Stimulated activated CD8-positive, alpha-beta memory T cell treated with anti-CD3 and anti-CD28 coated beads, Interleukin-2, amount 100 ng/mL, for 1 hour (primary cell): ENCODE results near the gene GTF2H1.
A peak's percentile ranks its signal among the peaks of the same experiment; 100 is the strongest.

ENCODE experiments used
- DNase-seq, 2 donors: peaks; one replicate each; pipeline ENCODE4 v3.0.0-alpha.2; 2020; ENCODE audit warnings: low read depth in 2 of 2

The GTF2H1 gene

DNA sequence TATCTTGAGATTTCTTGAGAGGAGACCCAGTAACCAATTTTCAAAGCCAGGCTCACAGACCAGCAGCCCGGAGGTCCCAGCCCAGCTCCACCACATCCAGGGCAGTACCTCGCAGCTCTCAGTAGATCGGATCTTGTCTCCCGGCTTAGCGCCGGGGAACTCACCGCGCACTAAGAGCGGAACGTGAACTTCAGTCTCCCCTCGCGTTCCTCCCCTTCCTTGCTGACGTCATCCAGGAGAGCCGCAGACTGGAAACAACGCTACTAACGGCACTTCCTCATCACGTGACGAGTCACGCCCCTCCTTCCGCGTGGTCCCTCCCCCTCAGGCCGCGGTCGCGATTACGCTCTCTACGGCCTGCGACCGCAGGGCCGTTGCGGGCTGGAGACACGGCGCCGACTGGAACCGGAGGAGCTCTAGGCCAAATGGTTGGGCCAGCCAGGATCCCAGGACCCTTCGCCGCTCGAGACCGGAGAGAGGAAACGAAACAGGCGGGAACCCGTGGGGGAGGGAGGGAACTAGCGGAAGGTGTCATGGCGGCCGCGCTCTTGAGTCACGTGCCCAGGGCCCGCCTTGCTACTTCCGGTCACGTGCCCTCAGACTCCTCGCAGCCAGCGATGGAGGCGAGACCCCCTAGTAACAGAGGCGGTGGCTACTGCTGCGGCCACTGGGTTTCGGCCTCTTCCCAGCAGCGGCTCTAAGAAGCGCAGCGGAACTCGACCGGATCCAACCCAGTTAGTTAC lies at the start of gene GTF2H1, which contains the start of gene HPS5:
GTF2H1 (plus strand) TSS at position 599 of the 743 bp plus-strand sequence. CDS start 10,508 bp downstream, outside the sequence.
HPS5 (minus strand) TSS at position 172 of the 743 bp plus-strand sequence. CDS start 4,282 bp downstream, outside the sequence.
- peak; percentile 89 to 91 for DNase-seq

DNA sequence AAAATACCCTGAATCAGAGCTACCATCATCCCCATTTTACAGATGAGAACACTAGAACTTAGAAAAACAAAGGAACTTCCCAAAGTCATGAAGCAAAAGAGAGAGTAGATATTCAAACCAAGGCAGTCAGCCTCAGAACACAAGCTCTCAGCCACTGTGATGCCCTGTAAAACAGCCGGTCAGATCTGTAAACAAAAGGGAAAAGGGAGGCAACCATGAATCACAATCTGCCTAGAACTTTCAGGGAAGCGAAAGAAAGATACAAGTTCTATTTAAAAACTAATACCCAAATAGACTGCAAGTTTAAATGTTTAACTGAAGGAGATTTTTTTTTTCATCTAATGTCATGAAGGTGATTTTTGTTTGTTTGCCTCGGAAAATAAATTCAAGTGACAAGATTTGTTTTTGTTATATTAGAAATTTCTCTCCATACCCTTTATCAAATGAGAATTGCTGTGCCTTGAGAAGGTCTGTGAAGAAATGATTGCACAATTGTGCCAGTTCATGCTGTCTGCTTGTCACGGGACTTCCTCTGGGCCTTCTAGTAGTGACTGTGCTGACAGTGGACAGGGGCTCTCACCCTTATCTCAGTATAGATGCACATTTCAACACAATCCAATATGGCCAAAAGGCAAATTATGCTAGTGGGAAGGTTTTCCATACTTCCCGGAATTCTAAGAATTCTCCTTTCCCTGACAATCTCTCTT lies 44.6 kb upstream of the GTF2H1 start:
- DNase-seq, result no peak

DNA sequence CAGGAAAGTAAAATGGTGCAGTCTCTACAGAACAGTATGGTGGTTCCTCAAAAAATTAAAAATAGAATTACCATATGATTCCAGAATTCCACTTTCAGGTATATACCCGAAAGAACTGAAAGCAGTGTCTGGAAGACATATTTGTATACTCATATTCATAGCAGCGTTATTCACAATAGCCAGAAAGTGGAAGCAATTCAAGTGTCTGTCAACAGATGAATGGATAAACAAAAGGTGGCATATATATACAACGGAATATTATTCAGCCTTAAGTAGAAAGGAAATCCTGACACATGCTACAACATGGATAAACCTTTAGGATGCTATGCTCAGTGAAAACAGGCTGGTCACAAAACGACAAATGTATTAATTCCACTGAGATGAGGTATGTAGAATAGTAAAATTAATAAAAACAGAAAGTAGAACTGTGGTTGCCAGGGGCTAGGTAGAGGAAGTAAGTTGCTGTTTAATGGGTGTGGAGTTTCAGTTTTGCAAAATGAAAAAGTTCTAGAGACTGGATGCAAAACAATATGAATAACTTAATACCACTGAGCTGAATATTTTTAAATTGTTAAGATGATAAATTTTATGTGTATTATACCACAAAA lies 41.8 kb upstream of the GTF2H1 start:
- DNase-seq, result no peak

DNA sequence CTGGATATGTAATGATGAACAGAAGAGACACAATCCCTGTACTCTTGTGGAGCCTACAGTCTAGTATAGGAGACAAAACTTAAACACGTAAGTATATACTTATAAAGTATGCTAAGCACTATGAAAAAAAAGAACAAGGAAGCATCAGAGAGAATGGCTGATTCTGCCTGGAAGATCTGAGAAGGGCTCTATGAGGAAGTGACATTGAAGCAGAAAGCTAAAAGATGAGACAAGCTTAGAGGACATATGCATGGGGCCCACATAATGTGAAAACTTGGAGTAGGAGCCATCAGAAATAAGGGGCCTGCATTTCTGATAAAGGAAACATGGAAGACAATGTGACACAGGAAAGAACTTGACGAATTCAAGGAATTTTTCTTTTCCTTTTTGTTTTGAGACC lies 39.7 kb upstream of the GTF2H1 start:
- no peak for DNase-seq

DNA sequence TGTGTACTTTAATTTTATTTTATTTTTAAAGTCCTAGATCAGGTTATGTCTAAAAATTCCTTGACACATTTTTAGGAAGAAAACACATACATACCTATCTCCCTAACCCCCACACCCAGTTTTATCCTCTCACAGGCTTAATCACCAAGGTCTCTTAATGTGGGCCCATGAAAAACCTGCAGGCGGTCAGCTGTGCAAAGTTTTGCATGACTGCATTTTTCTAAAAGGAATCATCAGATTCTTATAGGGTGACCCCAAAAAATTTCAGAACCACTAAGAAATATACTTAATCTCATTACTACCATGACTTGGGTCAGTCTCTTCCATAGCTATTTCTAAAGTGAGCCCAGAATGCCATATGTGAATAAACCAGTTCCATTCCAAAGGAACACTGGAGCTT lies 36.5 kb upstream of the GTF2H1 start:
- no peak for DNase-seq

DNA sequence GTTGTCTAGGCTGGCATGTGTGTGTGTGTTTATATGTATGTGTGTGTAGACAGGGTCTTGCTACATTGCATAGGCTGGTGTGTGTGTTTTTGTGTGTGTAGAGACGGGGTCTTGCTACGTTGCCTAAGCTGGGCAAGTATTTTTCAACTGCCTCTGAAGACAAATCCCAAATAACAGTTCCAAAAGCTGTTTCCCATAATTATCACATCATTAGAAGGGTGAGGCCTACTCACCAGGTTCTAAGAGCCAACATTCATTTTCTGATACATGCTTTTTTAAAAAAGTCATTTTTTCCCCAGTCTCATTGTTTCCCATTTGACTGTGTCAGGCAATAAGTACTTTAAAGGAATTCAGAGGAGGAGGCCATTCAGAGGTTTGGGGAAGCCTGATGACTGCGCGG lies 33.5 kb upstream of the GTF2H1 start:
- DNase-seq, result no peak

DNA sequence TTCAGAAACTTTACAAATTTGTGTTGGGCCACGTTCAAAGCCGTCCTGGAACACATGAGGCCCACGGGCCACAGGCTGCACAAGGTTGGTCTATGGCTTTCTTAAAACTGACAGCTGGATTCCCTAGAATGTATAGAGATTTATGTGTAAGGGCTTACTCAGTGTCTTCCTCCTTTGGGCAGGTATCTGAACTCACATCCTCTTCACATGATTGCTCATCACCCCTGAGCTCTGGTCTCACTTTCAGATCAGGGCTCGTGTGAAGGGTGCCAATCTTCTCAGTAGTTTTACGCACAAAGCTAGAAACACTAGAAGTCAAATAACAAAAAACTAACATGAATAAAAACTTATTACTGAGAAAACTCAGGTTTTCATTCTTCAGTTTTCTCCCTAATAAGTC lies 27.5 kb upstream of the GTF2H1 start:
- DNase-seq, result no peak

DNA sequence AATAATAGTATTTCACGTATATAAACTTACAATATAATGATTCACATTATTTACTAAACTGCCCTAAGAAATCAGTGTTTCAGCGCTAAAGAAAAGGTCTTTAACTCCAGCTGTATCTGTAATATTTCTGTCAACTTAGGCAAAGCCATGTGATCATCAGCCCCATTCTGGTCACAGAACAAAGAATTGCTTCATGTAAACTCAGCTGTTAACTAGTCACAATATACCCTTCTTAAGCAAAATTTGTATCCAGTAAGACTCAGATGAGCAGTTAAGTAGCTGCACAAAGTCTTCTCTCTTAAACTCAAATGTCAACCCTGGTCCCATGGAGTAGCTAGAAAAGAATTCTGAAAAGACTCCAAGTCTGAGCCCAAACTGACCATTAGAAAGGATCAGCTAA lies 27.1 kb upstream of the GTF2H1 start:
- no peak for DNase-seq

DNA sequence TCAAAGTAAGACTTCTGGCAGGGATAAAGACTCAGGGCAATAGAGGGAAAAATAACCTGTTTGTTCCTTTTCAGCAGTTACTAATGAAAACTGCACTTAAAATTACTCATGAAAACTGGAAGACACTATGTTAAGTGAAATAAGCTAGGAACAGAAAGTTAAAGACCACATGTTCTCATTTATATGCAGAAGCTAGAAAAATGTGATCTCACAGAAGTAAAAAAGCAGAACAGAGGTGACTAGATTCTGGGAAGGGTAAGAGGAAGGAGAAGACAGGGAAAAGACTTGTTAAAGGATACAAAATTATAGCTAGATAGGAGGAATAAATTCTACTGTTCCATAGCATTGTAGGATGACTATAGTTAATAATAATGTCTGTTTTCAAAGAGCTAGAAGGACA lies 22.6 kb upstream of the GTF2H1 start:
- no peak for DNase-seq

DNA sequence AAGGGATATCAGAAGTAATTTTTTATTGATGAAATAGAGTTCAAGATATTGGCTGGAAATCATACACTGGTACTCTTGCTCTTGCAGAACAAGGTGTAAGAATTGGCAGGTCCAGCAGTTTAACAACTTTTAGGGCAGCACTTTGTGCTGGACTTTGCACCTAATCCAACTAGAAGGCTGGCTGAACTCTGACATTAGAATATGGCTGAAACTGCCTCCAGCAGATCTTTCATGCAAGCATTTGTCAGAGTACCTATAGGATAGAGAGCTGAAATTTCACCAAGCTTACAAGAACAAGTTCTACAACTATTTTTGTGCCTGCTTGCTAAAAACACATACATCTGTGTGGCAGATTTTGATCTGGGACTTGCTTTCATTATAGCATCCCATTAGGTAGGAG lies 17.6 kb upstream of the GTF2H1 start:
- no peak for DNase-seq

DNA sequence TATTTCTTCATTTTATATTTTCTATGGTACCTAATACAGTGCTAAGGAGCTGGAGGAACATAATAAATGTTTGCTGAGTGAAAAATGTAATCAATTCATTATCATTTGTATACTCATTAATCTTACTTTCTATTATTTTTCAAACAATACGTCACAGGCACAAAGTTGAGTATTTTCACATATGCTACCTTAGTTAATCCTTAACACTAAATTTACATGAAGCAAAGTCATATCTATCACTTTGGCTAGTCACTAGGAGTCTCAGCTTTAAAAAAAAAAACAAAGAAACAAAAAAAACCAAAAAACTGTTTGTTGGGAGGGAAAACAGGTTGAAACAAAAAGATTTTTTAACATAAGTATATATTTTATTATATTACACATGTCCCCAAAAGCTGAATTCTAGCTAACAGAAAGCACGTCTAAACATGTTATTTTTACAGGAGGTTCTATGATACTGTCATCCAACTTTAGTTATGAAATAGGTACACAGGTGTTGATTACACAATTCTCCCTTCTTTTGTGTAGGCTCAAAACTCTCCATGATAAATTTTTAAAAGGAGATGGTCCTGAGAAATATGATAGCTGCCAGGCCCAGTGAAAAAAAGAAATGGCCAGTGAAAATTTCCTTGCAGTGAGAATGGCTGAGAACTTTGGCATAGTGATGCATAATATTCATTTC lies 14.8 kb upstream of the GTF2H1 start:
- no peak for DNase-seq

DNA sequence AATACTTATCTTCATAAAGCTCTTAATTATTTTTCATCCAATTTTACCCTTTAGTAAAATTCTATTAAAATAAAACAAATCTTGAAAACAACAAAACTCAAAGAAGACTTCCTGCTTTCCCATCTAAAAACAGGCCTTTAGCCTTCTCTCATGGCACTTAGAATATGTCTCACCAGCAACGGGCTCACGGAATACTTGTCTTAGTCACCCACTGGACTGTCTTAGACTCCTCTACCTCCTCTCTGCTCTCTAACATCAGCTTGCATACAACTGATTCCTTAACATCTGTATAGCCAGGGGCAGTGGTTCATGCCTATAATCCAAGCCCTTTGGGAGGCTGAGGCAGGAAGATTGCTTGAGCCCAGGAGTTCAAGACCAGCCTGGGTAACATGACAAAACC lies 14.1 kb upstream of the GTF2H1 start:
- DNase-seq, result no peak

DNA sequence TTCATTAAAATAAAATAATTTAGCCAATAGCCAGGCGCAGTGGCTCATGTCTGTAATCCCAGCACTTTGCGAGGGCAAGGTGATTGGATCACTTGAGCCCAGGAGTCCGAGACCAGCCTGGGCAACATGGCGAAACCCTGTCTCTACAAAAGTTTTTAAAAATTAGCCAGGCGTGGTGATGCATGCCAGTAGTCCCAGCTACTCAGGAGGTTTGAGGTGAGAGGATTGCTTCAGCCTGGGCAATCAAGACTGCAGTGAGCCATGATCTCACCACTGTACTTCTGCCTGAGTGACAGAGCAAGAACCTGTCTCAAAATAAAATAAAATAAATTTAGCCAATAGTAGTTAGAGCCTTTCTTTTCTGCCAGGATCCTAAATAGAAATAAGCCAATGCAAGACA lies 12.7 kb upstream of the GTF2H1 start:
- no peak for DNase-seq

DNA sequence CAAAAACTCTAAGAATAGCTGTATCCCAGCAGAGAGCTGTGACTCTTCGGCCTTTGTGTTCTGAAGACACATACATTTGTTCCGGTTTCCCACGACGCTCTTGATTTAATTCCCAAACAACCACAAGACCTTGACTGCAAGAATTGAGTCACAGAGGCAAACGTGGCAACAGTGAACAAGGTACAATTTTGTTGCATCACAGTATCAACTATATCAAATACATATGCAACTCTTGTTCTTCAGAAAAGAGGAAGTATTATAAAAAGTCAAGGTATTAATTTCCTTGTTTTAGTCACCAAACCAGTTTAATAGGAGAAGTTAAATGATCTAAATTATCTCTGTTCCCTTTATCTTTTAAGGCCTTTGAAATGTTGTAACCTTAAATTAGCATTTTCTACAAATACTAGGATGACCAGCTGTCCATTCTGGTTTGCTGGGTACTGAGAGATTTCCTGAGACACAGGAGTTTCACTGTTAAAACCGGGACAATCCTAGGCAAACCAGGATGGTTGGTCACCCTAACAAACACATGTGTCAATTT lies 11.5 kb upstream of the GTF2H1 start:
- DNase-seq, result no peak

DNA sequence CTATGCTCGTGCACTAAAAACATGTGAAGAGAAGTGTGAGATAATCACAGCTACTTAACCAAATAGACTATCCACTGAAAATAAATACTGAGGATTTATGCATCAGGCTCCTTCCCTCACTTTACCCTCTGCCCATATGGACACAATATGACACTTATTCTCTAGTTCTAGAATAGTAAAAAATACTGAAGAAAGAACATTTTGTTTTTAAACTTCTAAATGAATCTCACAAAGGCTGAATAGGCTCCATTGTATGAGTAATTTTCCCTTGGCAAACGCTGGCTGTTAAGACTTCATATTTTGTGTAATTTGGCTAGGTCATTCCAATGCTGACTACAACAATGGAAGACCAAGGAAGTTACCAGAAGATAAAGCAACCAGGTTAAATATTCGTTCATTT lies 10.4 kb upstream of the GTF2H1 start:
- no peak for DNase-seq

DNA sequence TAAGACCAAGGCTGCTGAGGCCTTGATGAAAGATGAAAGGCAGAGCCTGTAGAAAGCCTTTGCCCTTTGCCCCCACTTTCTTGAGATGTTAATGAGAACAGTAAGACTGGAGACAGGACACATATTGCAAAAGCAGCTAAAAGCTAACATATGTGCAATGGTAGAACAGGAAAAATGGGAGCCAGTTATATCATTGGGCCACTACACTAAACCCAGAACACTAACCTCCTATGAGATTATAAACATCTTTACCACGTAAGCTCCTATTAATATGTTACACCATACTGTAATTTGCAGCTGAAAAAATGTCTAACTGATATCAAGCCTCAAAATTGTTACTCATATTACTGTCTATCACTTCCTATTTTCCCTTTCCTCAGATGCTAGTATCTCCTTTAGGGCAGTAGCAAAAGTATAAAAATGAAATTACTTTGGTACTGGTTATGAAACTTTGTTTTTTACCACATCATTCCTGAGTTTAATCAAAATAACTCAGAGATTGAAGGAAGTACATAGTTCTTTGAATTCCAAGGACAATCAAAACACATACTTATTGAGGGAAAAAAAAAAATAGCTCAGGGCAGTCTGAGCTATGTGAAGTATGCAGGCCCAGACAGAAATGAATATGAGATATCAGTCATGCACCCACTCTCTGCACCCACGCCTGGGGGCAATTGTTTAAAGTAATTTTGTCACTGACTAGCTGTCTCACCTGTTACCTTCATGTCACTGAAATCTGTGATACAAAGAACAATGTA lies 9.5 kb upstream of the GTF2H1 start:
- DNase-seq, result no peak

DNA sequence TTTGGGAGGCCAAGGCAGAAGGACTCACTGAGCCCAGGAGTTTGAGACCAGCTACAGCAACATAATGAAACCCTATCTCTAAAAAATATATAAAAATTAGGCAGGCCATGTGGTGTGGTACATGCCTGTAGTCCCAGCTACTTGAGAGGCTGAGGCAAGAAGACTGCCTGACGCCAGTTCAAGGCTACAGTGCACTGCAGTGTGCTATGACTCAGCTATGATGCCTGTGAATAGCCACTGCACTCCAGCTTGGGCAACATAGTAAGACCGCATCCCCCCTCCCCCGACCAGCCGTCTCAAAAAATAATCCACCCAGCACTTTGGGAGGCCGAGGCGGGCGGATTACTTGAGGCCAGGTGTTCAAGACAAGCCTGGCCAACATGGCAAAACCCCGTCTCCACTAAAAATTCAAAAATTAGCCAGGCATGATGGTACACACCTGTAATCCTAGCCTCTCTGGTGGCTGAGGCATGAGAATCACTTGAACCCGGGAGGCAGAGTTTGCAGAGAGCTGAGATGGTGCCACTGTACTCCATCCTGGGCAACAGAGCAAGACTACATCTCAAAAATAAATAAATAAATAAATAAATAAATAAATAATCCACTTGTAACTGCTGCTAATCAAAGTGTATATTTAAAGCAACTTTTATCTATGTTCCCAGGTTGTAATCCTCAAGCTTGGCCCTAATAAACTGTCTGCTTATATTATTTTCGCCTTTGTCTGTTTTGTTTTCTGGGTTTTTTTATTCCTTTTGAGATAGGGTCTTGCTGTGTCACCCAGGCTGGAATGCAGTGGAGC lies 8.2 kb upstream of the GTF2H1 start:
- no peak for DNase-seq

DNA sequence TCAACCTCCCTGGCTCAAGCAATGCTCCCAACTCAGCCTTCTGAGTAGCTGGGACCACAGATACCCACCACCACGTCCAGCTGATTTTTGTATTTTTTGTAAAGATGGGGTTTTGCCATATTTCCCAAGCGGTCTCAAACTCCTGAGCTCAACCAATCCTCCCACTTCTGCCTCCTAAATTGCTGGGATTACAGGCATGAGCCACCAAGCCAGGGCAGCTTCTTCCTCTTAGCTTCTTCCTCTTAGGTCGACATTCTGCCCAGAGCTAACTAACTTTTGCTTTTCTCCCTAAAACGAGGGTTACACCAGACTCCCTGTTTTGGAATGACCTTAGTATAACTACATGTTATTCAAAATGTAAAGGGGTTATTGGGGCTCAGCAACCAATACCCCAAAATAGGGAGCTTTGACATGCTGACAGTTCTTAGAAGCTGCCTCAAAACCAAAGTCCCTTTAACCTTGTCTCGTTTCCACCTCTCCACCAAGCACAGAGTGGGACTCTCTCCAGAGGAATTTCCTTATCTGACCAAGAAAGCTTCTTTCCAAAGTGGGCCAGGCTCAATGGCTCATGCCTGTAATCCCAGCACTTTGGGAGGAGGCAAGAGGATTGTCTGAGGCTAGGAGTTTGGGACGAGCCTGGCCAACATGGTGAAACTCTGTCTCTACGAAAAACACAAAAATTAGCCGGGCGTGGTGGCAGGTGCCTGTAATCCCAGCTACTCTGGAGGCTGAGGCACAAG lies 7.4 kb upstream of the GTF2H1 start:
- DNase-seq, result no peak

DNA sequence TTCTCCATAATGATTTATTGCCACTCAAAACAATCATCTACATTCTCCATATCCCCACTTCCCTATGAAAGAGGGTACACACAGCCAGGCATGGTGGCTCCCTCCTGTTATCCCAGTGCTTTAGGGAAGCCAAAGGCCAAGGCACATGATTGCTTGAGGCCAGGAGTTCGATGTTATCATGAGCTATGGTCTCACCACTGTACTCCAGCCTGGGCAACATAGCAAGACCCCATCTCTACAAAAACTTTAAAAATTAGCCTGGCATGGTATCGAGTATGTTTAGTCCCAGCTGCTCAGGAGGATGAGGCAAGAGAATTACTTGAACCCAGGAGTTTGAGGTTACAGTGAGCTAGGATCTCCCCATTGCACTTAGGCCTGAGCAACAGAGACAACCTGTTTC lies 6.5 kb upstream of the GTF2H1 start:
- no peak for DNase-seq

DNA sequence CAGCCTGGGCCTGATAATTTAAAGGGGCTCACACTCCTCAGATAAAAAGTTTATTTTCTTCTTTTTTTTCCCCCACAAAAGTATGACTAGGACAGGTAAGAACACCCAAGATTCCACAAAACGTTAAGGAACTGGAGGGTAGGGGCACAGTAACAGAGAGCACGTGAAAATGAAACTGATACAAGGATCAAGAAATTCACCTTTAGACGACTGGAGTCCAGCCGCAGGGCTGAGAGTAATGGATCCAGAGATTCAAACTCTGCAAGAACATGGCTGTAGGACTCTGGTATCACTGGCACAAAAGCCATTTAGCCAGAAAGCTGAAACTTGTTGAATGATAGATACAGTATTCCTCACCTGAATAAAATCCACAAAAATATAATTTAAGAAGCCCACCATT lies 4.8 kb upstream of the GTF2H1 start:
- DNase-seq, result no peak
